ENCODE data around the gene OPA1. TPM values are rescaled to one million over a fixed set of nuclear protein-coding genes. Genes with fewer than 3 reads are reported as not detected.

The OPA1 gene
- total and polyA plus RNA-seq, 2 of the 13 experiments (the other 11 are each of a cell fraction or from before 2014, with no cell fraction given): 26.7 to 78.5 TPM

- TF ChIP-seq AHDC1 (CRISPR knock-in tag; IDR thresholded peaks at IDR 0.05; ENCODE audit: borderline replicate concordance): peak; percentile 15; the same call in 1 of the 2 replicates
- TF ChIP-seq ARNTL (CRISPR knock-in tag; IDR thresholded peaks at IDR 0.05): no peak
- no peak for TF ChIP-seq SNRNP70 (IDR thresholded peaks at IDR 0.05; ENCODE audit: low read depth, low read length)
- TF ChIP-seq AHR (CRISPR knock-in tag; IDR thresholded peaks at IDR 0.05): no peak; the same call in 1 of the 2 replicates
- TF ChIP-seq ZFP36L1 (CRISPR knock-in tag; IDR thresholded peaks at IDR 0.05): peak; percentile 7; the same call in 1 of the 2 replicates
- TF ChIP-seq ELF1 (CRISPR knock-in tag; IDR thresholded peaks at IDR 0.05): peak; percentile 47
- no peak for TF ChIP-seq CREB1 (IDR thresholded peaks at IDR 0.05)
- no peak for TF ChIP-seq CREB1 (CRISPR knock-in tag; IDR thresholded peaks at IDR 0.05)
- TF ChIP-seq ZNF460 (CRISPR knock-in tag; IDR thresholded peaks at IDR 0.05; ENCODE audit: borderline replicate concordance): no peak
- no peak for TF ChIP-seq ISX (CRISPR knock-in tag; conservative IDR thresholded peaks at IDR 0.05)
- TF ChIP-seq ATF2 (CRISPR knock-in tag; IDR thresholded peaks at IDR 0.05): peak; percentile 95
- TF ChIP-seq EED (CRISPR knock-in tag; IDR thresholded peaks at IDR 0.05): no peak
- no peak for TF ChIP-seq TRIM24 (CRISPR knock-in tag; IDR thresholded peaks at IDR 0.05)
- TF ChIP-seq ZNF451 (CRISPR knock-in tag; IDR thresholded peaks at IDR 0.05): no peak; the same call in 1 of the 2 replicates
- TF ChIP-seq NFIB (CRISPR knock-in tag; IDR thresholded peaks at IDR 0.05; ENCODE audit: borderline replicate concordance): no peak
- TF ChIP-seq ZNF101 (CRISPR knock-in tag; IDR thresholded peaks at IDR 0.05; ENCODE audit: borderline replicate concordance, low read depth): no peak
- no peak for TF ChIP-seq CSRNP2 (CRISPR knock-in tag; conservative IDR thresholded peaks at IDR 0.05; ENCODE audit: low read depth)
- no peak for TF ChIP-seq NRL (CRISPR knock-in tag; IDR thresholded peaks at IDR 0.05; ENCODE audit: borderline replicate concordance)
- peak; percentile 19; the same call in 1 of the 2 replicates for TF ChIP-seq BHLHE40 (IDR thresholded peaks at IDR 0.05; ENCODE audit: low read length)
- TF ChIP-seq MED8 (CRISPR knock-in tag; IDR thresholded peaks at IDR 0.05; ENCODE audit: insufficient replicate concordance): no peak
- no peak for TF ChIP-seq GTF2F1 (IDR thresholded peaks at IDR 0.05; ENCODE audit: low read length)
- TF ChIP-seq ZNF382 (CRISPR knock-in tag; IDR thresholded peaks at IDR 0.05; ENCODE audit: borderline replicate concordance): no peak
- peak; percentile 67; the same call in 1 of the 2 replicates for TF ChIP-seq ZNF878 (CRISPR knock-in tag; IDR thresholded peaks at IDR 0.05)
- no peak for TF ChIP-seq ZFP82 (CRISPR knock-in tag; IDR thresholded peaks at IDR 0.05; ENCODE audit: borderline replicate concordance)
Measured at GRCh38 chr3:193711523-193711963, 118.5 kb downstream of the OPA1 start (continued).
